Liver (tissue), 3 donors: ENCODE measurements around the gene IGLON5.
A peak's percentile ranks its signal among the peaks of the same experiment; 100 is the strongest.

Experiments
- CTCF ChIP-seq: fragments of 150-350 bp; IDR thresholded peaks from 2 replicates; pipeline ENCODE4 v1.5.1; 2017; ENCODE audit warnings: improper control_type of control experiment, low read depth, low read length; ENCODE audit not compliant: missing input control
- FOXA1 ChIP-seq: IDR thresholded peaks from 2 replicates; pipeline ENCODE4 v1.6.1; 2016; ENCODE audit warnings: antibody characterized with exemption
- RAD21 ChIP-seq, 2 donors: IDR thresholded peaks; 2 replicates each; pipeline ENCODE4 v1.6.1; 2016; ENCODE audit warnings: antibody characterized with exemption in 2 of 2, mild to moderate bottlenecking in 2 of 2
- RXRA ChIP-seq, 2 donors: IDR thresholded peaks; 2 replicates each; pipeline ENCODE4 v1.6.1; 2017 to 2018; ENCODE audit warnings: antibody characterized with exemption in 2 of 2, mild to moderate bottlenecking in 1 of 2
- SP1 ChIP-seq: IDR thresholded peaks from 2 replicates; pipeline ENCODE4 v1.6.1; 2018; ENCODE audit warnings: antibody characterized with exemption, mild to moderate bottlenecking
- YY1 ChIP-seq: IDR thresholded peaks from 2 replicates; pipeline ENCODE4 v1.6.1; 2016; ENCODE audit warnings: antibody characterized with exemption, mild to moderate bottlenecking
- TF ChIP-seq, protein P1 (sequence below): IDR thresholded peaks from 2 replicates; pipeline ENCODE4 v1.6.1; 2016; ENCODE audit warnings: antibody characterized with exemption, mild to moderate bottlenecking
- TF ChIP-seq, protein P2 (sequence below): IDR thresholded peaks from 2 replicates; pipeline ENCODE4 v1.6.1; 2016; ENCODE audit warnings: antibody characterized with exemption
- TF ChIP-seq, protein P3 (sequence below): IDR thresholded peaks from 2 replicates; pipeline ENCODE4 v1.6.1; 2016; ENCODE audit warnings: antibody characterized with exemption
- TF ChIP-seq, protein P4 (sequence below): IDR thresholded peaks from 2 replicates; pipeline ENCODE4 v1.6.1; 2016; ENCODE audit warnings: antibody characterized with exemption
- donor health status: healthy.
- donor health status: healthy.

- TF ChIP-seq CTCF: peak; percentile 70
- TF ChIP-seq, protein P1, sequence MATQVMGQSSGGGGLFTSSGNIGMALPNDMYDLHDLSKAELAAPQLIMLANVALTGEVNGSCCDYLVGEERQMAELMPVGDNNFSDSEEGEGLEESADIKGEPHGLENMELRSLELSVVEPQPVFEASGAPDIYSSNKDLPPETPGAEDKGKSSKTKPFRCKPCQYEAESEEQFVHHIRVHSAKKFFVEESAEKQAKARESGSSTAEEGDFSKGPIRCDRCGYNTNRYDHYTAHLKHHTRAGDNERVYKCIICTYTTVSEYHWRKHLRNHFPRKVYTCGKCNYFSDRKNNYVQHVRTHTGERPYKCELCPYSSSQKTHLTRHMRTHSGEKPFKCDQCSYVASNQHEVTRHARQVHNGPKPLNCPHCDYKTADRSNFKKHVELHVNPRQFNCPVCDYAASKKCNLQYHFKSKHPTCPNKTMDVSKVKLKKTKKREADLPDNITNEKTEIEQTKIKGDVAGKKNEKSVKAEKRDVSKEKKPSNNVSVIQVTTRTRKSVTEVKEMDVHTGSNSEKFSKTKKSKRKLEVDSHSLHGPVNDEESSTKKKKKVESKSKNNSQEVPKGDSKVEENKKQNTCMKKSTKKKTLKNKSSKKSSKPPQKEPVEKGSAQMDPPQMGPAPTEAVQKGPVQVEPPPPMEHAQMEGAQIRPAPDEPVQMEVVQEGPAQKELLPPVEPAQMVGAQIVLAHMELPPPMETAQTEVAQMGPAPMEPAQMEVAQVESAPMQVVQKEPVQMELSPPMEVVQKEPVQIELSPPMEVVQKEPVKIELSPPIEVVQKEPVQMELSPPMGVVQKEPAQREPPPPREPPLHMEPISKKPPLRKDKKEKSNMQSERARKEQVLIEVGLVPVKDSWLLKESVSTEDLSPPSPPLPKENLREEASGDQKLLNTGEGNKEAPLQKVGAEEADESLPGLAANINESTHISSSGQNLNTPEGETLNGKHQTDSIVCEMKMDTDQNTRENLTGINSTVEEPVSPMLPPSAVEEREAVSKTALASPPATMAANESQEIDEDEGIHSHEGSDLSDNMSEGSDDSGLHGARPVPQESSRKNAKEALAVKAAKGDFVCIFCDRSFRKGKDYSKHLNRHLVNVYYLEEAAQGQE: peak; percentile 29
- TF ChIP-seq RAD21 (IDR thresholded peaks at IDR 0.05): peak; percentile 86 to 90
- TF ChIP-seq FOXA1: no peak
- TF ChIP-seq, protein P2, sequence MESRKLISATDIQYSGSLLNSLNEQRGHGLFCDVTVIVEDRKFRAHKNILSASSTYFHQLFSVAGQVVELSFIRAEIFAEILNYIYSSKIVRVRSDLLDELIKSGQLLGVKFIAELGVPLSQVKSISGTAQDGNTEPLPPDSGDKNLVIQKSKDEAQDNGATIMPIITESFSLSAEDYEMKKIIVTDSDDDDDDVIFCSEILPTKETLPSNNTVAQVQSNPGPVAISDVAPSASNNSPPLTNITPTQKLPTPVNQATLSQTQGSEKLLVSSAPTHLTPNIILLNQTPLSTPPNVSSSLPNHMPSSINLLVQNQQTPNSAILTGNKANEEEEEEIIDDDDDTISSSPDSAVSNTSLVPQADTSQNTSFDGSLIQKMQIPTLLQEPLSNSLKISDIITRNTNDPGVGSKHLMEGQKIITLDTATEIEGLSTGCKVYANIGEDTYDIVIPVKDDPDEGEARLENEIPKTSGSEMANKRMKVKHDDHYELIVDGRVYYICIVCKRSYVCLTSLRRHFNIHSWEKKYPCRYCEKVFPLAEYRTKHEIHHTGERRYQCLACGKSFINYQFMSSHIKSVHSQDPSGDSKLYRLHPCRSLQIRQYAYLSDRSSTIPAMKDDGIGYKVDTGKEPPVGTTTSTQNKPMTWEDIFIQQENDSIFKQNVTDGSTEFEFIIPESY: no peak
- TF ChIP-seq SP1: no peak
- TF ChIP-seq, protein P3, sequence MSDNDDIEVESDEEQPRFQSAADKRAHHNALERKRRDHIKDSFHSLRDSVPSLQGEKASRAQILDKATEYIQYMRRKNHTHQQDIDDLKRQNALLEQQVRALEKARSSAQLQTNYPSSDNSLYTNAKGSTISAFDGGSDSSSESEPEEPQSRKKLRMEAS: no peak
- TF ChIP-seq YY1: peak; percentile 26
- TF ChIP-seq RXRA (IDR thresholded peaks at IDR 0.05): no peak
- TF ChIP-seq, protein P4, sequence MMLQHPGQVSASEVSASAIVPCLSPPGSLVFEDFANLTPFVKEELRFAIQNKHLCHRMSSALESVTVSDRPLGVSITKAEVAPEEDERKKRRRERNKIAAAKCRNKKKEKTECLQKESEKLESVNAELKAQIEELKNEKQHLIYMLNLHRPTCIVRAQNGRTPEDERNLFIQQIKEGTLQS: no peak
These were observed 27.3 kb downstream of the IGLON5 start for GRCh38 chr19:51338563-51339312.
